NCI-H128 (cell line): ENCODE results near the gene KRT78.
"Not testable (repeated sequence)": the region's sequence is repeated elsewhere in the genome, so short reads cannot be mapped to it uniquely, and the experiment has no call there.

Source experiments
- DNase-seq: peaks from one replicate; lab custom pipeline; 2025; ENCODE audit not compliant: unreplicated experiment; lab: John Stamatoyannopoulos, UW

Gene KRT78

GRCh38 chr12:52872644-52873389 lies 24.0 kb upstream of the KRT78 start:
- no peak for DNase-seq

DNA sequence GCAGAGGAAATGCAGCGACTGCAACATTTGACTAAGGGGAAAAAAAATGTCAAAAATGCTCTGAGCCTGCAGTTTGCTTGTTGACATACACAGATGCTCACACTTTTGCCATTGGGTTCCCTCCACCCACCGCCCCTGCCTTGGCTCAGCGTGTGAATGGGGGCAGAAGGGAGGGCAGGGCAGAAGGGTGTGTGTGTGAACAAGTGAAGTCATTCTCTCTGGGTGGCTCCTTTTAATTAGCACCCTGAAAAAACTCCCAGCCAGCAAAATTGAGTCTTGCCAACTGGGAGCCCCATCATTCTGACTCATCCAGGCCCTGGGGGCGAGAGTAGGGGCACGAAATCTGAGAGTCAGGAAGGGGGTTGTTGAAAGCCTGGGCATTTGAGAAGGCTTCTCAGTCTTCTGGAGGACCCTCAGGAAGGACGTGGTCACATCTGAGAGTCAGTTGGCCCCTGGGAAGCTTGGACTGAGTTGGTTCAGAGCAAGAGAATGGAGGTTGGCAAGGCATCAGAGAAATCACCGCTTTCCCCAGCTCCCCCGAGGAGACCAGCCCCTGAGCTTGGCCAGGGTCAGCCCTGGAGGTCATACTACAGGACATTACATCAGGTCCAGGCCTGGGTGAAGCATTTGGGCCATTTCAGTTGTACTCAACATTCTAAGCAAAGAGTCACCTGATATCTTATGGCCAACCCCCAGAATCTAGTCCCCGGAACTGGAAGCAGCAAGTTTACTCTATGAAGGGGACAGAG lies 22.7 kb upstream of the KRT78 start:
- DNase-seq: no peak

GRCh38 chr12:52870361-52871290 lies 21.8 kb upstream of the KRT78 start:
- DNase-seq: no peak

DNA sequence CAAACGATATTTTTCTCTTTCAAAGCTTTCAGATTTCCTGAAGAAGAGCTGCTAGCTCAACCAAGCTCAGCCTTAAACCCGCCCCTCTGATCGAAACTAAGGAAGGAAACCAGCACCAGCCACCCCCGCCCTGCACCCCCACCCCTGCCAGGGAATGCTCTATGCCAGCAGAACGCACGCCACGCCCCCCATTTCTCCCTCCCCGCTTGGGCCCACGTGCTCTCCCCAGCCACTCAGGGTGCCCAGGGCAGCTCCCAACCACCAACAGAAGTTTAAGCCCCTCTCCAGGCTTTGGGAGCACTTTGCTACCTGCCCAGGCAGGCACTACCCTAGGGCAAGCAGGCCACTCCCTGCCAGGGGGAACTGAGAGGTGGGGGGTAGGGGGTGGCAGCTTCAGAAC lies 18.8 kb upstream of the KRT78 start:
- no peak for DNase-seq

- no peak for DNase-seq
These were observed 18.4 kb upstream of the KRT78 start for GRCh38 chr12:52867152-52867551.

- peak; percentile 11 for DNase-seq
These were observed 16.5 kb upstream of the KRT78 start for GRCh38 chr12:52865090-52865944.

GRCh38 chr12:52862023-52862422 lies 13.2 kb upstream of the KRT78 start:
- no peak for DNase-seq

- DNase-seq: no peak
These were observed 12.7 kb upstream of the KRT78 start for GRCh38 chr12:52861511-52861910.

GRCh38 chr12:52860102-52860823 lies 11.5 kb upstream of the KRT78 start:
- DNase-seq: no peak

DNA sequence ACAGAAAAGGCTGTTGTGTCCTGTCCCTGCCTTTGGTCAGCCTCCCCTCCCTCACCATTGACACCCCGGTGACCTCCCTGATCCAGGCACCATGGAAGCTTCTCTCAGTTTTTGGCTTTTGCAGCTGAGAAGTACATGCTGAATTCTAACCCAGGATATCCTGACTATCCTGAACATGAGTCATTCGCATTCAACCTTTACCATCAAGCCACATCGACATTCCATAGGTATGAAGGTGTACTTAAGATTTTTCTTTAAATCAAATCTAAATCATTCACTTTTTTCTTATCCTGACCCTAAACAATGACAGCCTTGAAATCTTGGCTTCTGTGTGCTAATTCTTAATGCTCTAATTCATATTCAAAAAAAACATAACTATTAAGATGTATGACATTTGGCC lies 8.7 kb upstream of the KRT78 start:
- DNase-seq: no peak

DNA sequence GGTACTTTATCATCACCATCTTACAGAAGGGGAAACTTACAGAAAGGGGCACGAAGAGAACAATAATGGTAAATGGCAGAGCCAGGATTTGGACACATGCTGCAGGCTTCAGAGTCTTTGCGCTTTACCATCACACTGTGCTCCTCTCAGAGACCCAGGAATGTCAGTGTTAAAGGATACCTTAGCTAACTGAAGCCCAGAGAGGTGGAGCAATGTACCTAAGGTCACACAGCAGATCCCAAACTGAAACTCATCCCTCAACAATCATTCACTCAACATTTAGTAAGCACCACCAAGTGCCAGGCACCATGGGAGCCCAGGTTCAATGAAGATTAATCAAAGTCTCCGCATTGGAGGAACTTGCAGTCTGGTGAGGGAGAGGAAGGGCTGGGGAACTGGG lies 8.0 kb upstream of the KRT78 start:
- DNase-seq: no peak

GRCh38 chr12:52856077-52856476 lies 7.3 kb upstream of the KRT78 start:
- not testable (repeated sequence) for DNase-seq

DNA sequence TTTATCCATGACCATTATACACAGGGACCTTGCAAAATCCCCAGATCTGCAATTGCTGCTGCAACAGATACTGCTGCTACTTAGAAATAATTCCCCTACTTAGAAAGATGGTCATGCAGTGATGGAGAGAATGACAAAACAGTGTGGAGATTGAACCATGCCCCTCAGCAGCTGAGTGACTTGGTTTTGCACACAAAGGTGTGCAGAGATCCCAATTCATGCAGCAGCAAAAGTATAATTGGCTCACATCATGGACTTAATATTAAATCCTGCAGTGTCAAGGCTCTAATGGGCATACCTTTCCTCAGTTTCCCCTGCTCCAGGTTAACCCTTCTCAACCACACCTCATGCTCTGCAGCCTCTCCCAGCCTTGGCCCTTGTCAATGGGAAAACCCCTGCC lies 3.0 kb upstream of the KRT78 start:
- DNase-seq: no peak

- no peak for DNase-seq
These were observed 1.9 kb upstream of the KRT78 start for GRCh38 chr12:52850681-52851080.

DNA sequence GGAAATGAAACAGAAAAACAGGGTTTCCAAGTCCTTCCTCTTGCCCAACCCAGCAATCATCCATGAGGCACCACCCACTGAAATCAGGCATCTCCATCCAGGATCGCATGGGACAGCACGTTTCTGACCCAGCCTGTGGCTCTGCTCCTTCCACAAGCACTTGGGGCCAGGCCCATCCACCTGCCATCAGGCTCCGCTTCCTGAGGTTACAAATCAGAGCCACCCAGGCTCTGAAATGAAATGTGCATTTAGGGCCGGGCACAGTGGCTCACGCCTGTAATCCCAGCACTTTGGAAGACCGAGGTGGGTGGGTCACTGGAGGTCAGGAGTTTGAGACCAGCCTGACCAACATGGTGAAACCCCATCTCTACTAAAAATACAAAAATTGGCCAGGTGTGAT lies 717 bp upstream of the KRT78 start:
- DNase-seq: no peak

DNA sequence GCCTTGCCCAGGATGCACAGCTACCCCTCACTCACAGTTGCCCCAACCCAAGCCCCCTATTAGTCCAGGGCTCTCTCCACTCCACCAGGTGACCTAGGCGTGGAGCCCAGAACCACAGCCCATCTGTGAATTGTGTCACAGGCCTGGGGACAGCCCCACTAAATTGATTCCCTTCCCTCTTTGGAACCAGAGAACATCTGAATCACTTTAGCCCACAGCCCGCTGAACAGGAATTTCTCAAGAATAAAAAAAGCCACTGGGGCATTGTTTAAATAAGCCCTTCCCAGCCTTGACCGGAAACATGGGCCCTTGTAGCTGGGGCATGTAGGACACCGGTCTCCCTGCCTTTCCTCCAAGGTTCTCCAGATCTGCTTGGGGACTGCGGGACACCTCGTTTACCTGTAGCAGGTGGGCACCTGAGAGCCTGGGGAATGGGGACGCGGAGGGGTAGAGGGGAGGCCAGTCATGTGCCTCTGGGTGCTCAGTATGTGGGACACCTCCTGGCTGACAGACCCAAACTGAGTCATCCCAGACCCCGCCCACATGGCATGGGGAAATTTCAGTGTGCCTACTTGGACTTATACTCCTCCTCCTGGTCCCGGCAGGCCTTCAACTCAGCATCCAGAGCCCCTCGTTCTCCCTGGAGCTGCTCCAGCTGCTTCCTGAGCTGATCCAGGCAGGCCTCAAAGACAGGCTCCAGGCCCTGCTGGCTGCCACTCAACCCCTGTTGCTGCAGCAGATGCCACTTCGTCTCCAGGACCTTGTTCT lies 1.3 kb downstream of the KRT78 start:
- DNase-seq: no peak

GRCh38 chr12:52846356-52846970 lies 2.3 kb downstream of the KRT78 start:
- no peak for DNase-seq

- no peak for DNase-seq
These were observed 2.8 kb downstream of the KRT78 start for GRCh38 chr12:52845946-52846345.

- DNase-seq: no peak
These were observed 4.4 kb downstream of the KRT78 start for GRCh38 chr12:52844386-52844785.
